GM12878 (cell line): ENCODE data around the gene CZIB.

Source experiments
- CHD1 ChIP-seq: IDR thresholded peaks from 2 replicates; pipeline ENCODE4 v1.6.1; 2012; ENCODE audit warnings: low read depth, low read length, improper control_type of control experiment
- CREB1 ChIP-seq: IDR thresholded peaks from 2 replicates; pipeline ENCODE4 v1.6.1; 2012; ENCODE audit warnings: low read depth, mild to moderate bottlenecking, inconsistent platforms
- EP300 ChIP-seq, 2 experiments: fragments of 150-350 bp in 1 of 2; IDR thresholded peaks; 2 replicates each; pipeline ENCODE4 v1.6.1; 2011 to 2012; ENCODE audit warnings: low read depth in 2 of 2, low read length in 2 of 2, borderline replicate concordance in 1 of 2, improper control_type of control experiment in 1 of 2, inconsistent platforms in 1 of 2; ENCODE audit not compliant: control insufficient read depth in 1 of 2
- ETV6 ChIP-seq, 2 experiments: fragments of 450-650 bp in 1 of 2; IDR thresholded peaks in 1 of 2; conservative IDR thresholded peaks in 1 of 2; 2 replicates each; pipeline ENCODE4 v1.6.1; 2014; ENCODE audit warnings: antibody characterized with exemption in 1 of 2, borderline replicate concordance in 1 of 2, low read depth in 1 of 2, mild to moderate bottlenecking in 1 of 2, moderate library complexity in 1 of 2
- EZH2 ChIP-seq: IDR thresholded peaks from 2 replicates; pipeline ENCODE4 v1.6.1; 2012; ENCODE audit warnings: low read depth, mild to moderate bottlenecking, control low read depth, inconsistent platforms, low read length, borderline replicate concordance; ENCODE audit not compliant: control insufficient read depth
- HCFC1 ChIP-seq: fragments of 150-350 bp; IDR thresholded peaks from 2 replicates; pipeline ENCODE4 v1.6.1; 2014; ENCODE audit warnings: low read length
- MEF2A ChIP-seq: IDR thresholded peaks from 2 replicates; pipeline ENCODE4 v1.6.1; 2011; ENCODE audit warnings: low read depth, mild to moderate bottlenecking, low read length, moderate library complexity; ENCODE audit not compliant: insufficient read depth
- NFIC ChIP-seq: IDR thresholded peaks from 2 replicates; pipeline ENCODE4 v1.6.1; 2012; ENCODE audit warnings: low read depth, mild to moderate bottlenecking, inconsistent platforms, low read length, moderate library complexity
- POLR2AphosphoS5 ChIP-seq: IDR thresholded peaks from 2 replicates; pipeline ENCODE4 v1.6.1; 2011; ENCODE audit warnings: mild to moderate bottlenecking, low read length, inconsistent platforms
- SP1 ChIP-seq: IDR thresholded peaks from one replicate; pipeline ENCODE4 v1.6.1; 2011; ENCODE audit warnings: low read depth, low read length
- TAF1 ChIP-seq: IDR thresholded peaks from 2 replicates; pipeline ENCODE4 v1.6.1; 2011; ENCODE audit warnings: mild to moderate bottlenecking, low read depth, low read length, borderline replicate concordance
- ZSCAN29 ChIP-seq: fragments of 450-650 bp; IDR thresholded peaks from 2 replicates; pipeline ENCODE4 v1.6.1; 2017; ENCODE audit warnings: mild to moderate bottlenecking, moderate library complexity
- TF ChIP-seq, protein P1 (sequence below), 3 experiments: IDR thresholded peaks in 2 of 3; conservative IDR thresholded peaks in 1 of 3; 2 replicates each; pipeline ENCODE4 v1.5.1; 2011; ENCODE audit warnings: low read depth in 3 of 3, low read length in 3 of 3, mild to moderate bottlenecking in 3 of 3, control low read depth in 2 of 3, moderate library complexity in 2 of 3, inconsistent platforms in 1 of 3, mixed read lengths in 1 of 3; ENCODE audit not compliant: control insufficient read depth in 2 of 3, insufficient read depth in 1 of 3; ENCODE audit errors: extremely low read depth in 1 of 3
- TF ChIP-seq, protein P2 (sequence below): IDR thresholded peaks from 2 replicates; pipeline ENCODE4 v1.6.1; 2012; ENCODE audit warnings: low read depth, low read length, improper control_type of control experiment

DNA sequence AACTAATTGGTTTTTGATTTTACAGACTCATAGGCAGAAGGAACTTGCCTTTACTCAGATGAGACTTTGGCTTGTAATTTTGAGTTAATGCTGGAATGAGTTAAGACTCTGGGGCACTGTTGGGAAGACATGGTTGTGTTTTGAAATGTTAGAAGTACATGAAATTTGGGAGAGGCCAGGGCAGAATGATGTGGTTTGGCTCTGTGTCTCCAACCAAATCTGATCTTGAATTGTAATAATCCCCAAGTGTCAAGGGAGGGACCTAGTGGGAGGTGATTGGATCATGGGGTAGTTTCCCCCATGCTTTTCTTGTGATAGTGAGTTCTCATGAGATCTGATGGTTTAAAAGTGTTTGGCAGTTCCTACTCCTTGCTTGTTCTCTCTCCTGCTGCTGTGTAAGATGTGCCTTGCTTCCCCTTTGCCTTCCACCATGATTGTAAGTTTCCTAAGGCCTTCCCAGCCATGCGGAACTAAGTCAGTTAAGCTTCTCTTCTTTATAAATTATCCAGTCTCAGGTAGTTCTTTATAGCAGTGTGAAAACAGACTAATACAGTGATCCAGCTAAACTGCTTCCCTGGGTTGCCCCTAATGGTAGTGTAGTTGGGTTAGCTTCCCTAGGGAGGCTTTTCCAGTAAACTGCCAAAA is 13.6 kb downstream of the CZIB start:
- no peak for TF ChIP-seq CREB1
- TF ChIP-seq, protein P1, sequence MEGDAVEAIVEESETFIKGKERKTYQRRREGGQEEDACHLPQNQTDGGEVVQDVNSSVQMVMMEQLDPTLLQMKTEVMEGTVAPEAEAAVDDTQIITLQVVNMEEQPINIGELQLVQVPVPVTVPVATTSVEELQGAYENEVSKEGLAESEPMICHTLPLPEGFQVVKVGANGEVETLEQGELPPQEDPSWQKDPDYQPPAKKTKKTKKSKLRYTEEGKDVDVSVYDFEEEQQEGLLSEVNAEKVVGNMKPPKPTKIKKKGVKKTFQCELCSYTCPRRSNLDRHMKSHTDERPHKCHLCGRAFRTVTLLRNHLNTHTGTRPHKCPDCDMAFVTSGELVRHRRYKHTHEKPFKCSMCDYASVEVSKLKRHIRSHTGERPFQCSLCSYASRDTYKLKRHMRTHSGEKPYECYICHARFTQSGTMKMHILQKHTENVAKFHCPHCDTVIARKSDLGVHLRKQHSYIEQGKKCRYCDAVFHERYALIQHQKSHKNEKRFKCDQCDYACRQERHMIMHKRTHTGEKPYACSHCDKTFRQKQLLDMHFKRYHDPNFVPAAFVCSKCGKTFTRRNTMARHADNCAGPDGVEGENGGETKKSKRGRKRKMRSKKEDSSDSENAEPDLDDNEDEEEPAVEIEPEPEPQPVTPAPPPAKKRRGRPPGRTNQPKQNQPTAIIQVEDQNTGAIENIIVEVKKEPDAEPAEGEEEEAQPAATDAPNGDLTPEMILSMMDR (IDR thresholded peaks at IDR 0.05 in 2 of 3, conservative IDR thresholded peaks at IDR 0.05 in 1 of 3; ENCODE audit: control insufficient read depth in 2 of 3, extremely low read depth in 1 of 3, insufficient read depth in 1 of 3, low read depth in 3 of 3, low read length in 3 of 3) = no peak
- no peak for TF ChIP-seq EZH2
- TF ChIP-seq ZSCAN29 = no peak
- TF ChIP-seq EP300 (IDR thresholded peaks at IDR 0.05; ENCODE audit: borderline replicate concordance in 1 of 2, control insufficient read depth in 1 of 2, low read depth in 2 of 2, low read length in 2 of 2) = no peak
- no peak for TF ChIP-seq CHD1
- TF ChIP-seq, protein P2, sequence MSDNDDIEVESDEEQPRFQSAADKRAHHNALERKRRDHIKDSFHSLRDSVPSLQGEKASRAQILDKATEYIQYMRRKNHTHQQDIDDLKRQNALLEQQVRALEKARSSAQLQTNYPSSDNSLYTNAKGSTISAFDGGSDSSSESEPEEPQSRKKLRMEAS = no peak
- no peak for TF ChIP-seq TAF1
- TF ChIP-seq ETV6 (conservative IDR thresholded peaks at IDR 0.05 in 1 of 2, IDR thresholded peaks at IDR 0.05 in 1 of 2; ENCODE audit: borderline replicate concordance in 1 of 2, low read depth in 1 of 2) = no peak
- no peak for TF ChIP-seq SP1
- TF ChIP-seq NFIC = no peak
- no peak for TF ChIP-seq HCFC1
- TF ChIP-seq POLR2AphosphoS5 = no peak
- TF ChIP-seq MEF2A = no peak
